ENCODE results near the gene KAT5.

DNA sequence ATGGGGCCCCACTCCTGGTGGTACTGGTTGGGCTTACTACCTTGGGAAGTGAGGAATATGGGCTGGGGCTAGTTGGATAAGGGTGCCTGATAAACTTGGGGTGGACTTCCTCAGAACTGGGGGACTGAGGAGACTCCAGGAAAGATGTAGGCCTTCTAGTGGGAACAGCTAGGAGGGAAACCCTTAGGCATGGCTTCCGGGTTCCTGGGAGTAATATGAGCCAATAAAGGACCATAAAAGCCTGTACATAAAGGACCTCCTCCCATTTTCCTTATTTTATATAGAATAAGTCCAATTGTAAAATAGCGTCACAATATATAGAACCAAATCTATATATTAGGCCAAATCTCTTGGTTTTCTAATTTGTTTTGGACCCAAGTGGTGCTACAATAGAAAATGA, 27.0 kb downstream of the KAT5 start:
- TF ChIP-seq CTCF (IDR thresholded peaks at IDR 0.05; ENCODE audit: low read depth, low read length): no peak
- TF ChIP-seq EZH2phosphoT487 (IDR thresholded peaks at IDR 0.05; ENCODE audit: low read depth): no peak
